Central memory CD8-positive, alpha-beta T cell (primary cell): ENCODE measurements around the gene NMT1.
A peak's percentile ranks its signal among the peaks of the same experiment; 100 is the strongest.

Source experiments
- ATAC-seq: fragments of 150-1000 bp; cut with Tn5 transposase; replicated peaks from 2 replicates; pipeline ENCODE4 v1.10.0; 2022; ENCODE audit warnings: mild to moderate bottlenecking, moderate FRiP score, moderate number of reproducible peaks; ENCODE audit not compliant: poor library complexity, severe bottlenecking; ENCODE audit errors: extremely low read depth
- DNase-seq, 2 donors: peaks; one replicate each; pipeline ENCODE4 v3.0.0; 2021; ENCODE audit warnings: low spot score in 2 of 2
- H3K27ac Mint-ChIP-seq: one replicate; pipeline ENCODE4 v1.8.0; 2022; ENCODE audit warnings: low read depth, mild to moderate bottlenecking, moderate library complexity, mixed read lengths
- H3K27me3 Mint-ChIP-seq: one replicate; pipeline ENCODE4 v1.8.0; 2022; ENCODE audit warnings: mixed read lengths
- H3K36me3 Mint-ChIP-seq: one replicate; pipeline ENCODE4 v1.8.0; 2022; ENCODE audit warnings: mild to moderate bottlenecking, moderate library complexity, mixed read lengths; ENCODE audit not compliant: insufficient read depth
- H3K4me1 Mint-ChIP-seq: one replicate; pipeline ENCODE4 v1.8.0; 2022; ENCODE audit warnings: mixed read lengths
- H3K4me3 Mint-ChIP-seq: one replicate; pipeline ENCODE4 v1.8.0; 2022; ENCODE audit warnings: mild to moderate bottlenecking, moderate library complexity, mixed read lengths
- H3K9me3 Mint-ChIP-seq: one replicate; pipeline ENCODE4 v1.8.0; 2022; ENCODE audit warnings: mixed read lengths

NMT1 gene

DNA sequence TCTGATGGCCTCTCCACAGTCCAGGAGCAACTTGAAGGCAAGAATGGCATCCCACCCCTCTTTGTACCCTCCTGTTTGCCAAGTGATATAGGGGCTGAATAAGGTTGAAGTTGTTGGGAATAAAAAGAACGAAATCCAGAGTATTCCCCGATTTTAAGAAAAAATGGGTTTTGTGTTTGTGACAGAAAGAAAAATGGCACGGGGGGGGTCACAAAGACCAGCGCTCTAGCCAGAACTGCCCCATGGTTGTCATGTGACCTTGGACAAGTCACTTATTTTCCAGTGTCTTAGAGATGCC is 85.4 kb downstream of the NMT1 start:
- peak overlapping the region; percentile 100 for H3K27ac Mint-ChIP-seq
- H3K9me3 Mint-ChIP-seq: no peaks in the 10 kb centered on the region
- no peaks in the 10 kb centered on the region for H3K27me3 Mint-ChIP-seq
- H3K4me1 Mint-ChIP-seq: peaks cover 47% of the 10 kb centered on the region
- H3K36me3 Mint-ChIP-seq: peaks cover 31% of the 10 kb centered on the region
- DNase-seq: no peak
- peak overlapping the region; percentile 95 for H3K4me3 Mint-ChIP-seq
- no peak for ATAC-seq

DNA sequence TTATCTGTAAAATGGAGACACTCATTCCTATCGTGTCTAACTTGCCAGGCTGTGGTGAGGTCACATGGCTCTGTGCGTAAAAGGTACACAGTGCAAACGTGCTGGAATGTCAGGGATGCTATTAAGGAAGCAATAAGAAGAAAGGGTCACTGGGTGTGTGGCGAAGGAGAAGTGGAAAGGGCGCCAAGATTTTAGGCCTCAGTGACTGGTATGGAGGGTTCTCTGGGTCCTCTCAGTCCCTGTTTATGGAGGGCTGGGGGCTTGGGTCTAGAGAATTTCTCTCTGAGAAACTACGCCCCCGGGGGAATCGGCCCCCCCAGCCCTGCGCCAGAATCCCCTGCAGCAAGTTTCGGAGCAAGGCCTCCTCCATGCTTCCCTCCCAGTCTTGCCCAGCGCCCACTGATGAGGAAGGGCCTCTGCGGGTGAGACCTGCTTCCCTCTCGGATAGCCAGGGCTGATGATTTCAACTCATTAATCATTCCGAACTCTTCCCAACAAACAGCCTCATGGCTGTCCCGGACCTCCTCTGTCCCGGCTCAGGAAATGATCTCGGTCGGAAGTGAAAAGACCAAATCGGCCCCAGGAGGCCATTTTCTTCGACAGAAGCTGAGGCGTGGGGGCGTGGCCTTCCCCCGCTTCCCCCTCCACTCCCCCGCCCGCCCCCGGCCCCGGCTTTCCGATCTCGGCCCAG is 85.9 kb downstream of the NMT1 start:
- H3K27ac Mint-ChIP-seq: peak overlapping the region; percentile 100
- H3K9me3 Mint-ChIP-seq: no peaks in the 10 kb centered on the region
- peaks cover 34% of the 10 kb centered on the region for H3K36me3 Mint-ChIP-seq
- ATAC-seq: peak; percentile 6
- H3K27me3 Mint-ChIP-seq: no peaks in the 10 kb centered on the region
- DNase-seq: peak in 1 of 2 donors; percentile 45
- peaks cover 50% of the 10 kb centered on the region for H3K4me1 Mint-ChIP-seq
- peak overlapping the region; percentile 95 for H3K4me3 Mint-ChIP-seq

DNA sequence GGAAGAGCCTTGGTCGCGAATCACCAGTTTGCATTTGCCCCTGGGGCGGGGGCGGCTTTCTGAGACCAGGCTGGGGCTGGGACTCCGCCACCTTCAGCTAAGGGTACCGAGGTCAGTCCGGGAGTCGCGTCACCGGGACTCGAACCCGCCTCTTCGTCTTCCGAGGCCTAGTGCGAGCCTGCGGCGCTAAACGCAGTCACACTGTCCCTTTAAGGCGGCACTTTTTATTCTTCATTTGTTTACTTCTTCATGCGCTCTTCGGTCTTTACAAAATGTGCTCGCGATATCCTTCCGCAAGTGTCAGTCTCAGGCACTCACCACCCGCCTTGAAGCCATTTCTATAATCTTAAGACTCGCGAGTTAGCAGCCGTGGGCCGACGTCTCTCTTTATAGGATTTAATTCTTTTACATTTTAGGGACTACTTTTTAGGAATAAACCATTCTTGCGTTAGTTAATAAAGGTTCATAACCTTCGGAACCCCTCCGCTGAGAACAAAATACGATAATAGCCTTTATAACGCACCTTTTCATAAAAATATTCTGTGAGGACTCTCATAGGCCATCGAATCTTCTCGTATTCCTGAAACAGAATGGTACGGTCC is 86.6 kb downstream of the NMT1 start:
- H3K4me1 Mint-ChIP-seq: peaks cover 50% of the 10 kb centered on the region
- H3K27me3 Mint-ChIP-seq: no peaks in the 10 kb centered on the region
- peak; percentile 60 to 74 for DNase-seq

DNA sequence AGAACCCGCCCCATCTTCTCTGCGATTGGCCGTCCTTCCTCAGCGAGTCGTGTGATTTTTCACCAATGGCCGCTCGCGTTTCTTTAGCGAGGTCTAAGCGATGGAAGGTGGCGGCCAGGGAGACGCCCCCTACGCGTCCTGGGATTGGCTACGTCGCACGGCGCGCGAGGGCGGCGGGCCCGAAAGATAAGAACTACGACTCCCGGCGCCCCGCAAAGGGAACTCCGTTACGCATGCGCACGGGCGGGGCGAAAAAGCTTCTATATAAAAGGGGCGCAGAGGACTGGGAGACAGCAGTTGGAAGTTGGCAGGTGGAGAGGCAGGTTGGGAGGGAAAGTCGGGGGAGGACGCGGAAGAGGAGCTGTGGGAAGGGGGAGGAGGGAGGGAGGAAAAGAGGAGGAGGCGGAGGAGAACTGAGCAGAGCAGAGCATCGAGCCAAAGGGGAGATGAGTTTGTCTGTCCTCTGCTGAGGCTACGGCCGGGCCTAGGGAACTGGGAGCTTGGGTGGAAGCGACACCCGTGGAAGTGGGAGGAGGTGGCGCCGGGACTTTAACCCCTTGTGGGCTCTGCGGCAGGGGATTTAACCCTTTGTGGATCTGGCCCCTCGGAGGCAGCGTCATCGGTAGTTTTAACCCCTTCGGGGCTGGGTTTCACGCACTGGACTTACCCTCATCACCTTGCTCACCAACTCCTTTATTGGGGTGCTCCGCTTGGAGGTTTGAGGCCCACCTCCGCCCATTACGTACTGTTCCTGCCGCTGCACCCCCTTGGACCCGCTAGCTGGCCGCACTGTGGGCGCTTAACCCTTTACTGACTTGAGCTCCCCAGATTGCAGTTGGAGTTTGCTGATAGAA is 87.3 kb downstream of the NMT1 start, which contains the start of gene HEXIM1:
HEXIM1 (plus strand) TSS at position 293 of the 854 bp plus-strand sequence. CDS start 716 bp downstream, outside the sequence.
- peaks cover 37% of the 10 kb centered on the region for H3K36me3 Mint-ChIP-seq
- peaks cover 50% of the 10 kb centered on the region for H3K4me1 Mint-ChIP-seq
- ATAC-seq (peak; percentile 83), DNase-seq (peak; percentile 98 to 99)
- H3K27me3 Mint-ChIP-seq: no peaks in the 10 kb centered on the region
- H3K9me3 Mint-ChIP-seq: no peaks in the 10 kb centered on the region
- H3K4me3 Mint-ChIP-seq: peak within 1 kb of the TSS; percentile 95
- peak within 1 kb of the TSS; percentile 100 for H3K27ac Mint-ChIP-seq

More for the DNA sequence above, 86.6 kb downstream of the NMT1 start:
- Mint-ChIP-seq H3K36me3 (peaks cover 36% of the 10 kb centered on the region), H3K9me3 (no peaks in the 10 kb centered on the region), H3K27ac (peak overlapping the region; percentile 100), H3K4me3 (peak overlapping the region; percentile 95)
- ATAC-seq: peak; percentile 40

DNA sequence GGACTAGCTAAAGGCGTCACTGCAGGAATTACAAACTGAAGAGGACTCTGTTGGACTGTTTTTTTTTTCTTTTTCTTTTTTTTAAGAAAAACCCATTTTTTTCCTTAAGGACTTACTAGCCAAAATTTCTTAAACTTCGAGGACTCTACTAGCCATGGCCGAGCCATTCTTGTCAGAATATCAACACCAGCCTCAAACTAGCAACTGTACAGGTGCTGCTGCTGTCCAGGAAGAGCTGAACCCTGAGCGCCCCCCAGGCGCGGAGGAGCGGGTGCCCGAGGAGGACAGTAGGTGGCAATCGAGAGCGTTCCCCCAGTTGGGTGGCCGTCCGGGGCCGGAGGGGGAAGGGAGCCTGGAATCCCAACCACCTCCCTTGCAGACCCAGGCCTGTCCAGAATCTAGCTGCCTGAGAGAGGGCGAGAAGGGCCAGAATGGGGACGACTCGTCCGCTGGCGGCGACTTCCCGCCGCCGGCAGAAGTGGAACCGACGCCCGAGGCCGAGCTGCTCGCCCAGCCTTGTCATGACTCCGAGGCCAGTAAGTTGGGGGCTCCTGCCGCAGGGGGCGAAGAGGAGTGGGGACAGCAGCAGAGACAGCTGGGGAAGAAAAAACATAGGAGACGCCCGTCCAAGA is 88.0 kb downstream of the NMT1 start:
- peak overlapping the region; percentile 100 for H3K27ac Mint-ChIP-seq
- H3K4me3 Mint-ChIP-seq: peak overlapping the region; percentile 95
- H3K36me3 Mint-ChIP-seq: peaks cover 37% of the 10 kb centered on the region
- peaks cover 50% of the 10 kb centered on the region for H3K4me1 Mint-ChIP-seq
- no peaks in the 10 kb centered on the region for H3K27me3 Mint-ChIP-seq
- H3K9me3 Mint-ChIP-seq: no peaks in the 10 kb centered on the region
- peak; percentile 22 for ATAC-seq
- peak; percentile 52 to 55 for DNase-seq

DNA sequence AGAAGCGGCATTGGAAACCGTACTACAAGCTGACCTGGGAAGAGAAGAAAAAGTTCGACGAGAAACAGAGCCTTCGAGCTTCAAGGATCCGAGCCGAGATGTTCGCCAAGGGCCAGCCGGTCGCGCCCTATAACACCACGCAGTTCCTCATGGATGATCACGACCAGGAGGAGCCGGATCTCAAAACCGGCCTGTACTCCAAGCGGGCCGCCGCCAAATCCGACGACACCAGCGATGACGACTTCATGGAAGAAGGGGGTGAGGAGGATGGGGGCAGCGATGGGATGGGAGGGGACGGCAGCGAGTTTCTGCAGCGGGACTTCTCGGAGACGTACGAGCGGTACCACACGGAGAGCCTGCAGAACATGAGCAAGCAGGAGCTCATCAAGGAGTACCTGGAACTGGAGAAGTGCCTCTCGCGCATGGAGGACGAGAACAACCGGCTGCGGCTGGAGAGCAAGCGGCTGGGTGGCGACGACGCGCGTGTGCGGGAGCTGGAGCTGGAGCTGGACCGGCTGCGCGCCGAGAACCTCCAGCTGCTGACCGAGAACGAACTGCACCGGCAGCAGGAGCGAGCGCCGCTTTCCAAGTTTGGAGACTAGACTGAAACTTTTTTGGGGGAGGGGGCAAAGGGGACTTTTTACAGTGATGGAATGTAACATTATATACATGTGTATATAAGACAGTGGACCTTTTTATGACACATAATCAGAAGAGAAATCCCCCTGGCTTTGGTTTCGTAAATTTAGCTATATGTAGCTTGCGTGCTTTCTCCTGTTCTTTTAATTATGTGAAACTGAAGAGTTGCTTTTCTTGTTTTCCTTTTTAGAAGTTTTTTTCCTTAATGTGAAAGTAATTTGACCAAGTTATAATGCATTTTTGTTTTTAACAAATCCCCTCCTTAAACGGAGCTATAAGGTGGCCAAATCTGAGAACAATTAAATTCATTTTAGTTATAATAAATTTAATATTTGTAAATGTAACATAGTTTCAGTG is 88.8 kb downstream of the NMT1 start:
- DNase-seq (no peak), ATAC-seq (no peak)
- peaks cover 38% of the 10 kb centered on the region for H3K36me3 Mint-ChIP-seq
- H3K9me3 Mint-ChIP-seq: no peaks in the 10 kb centered on the region
- H3K27ac Mint-ChIP-seq: peak overlapping the region; percentile 100
- peak overlapping the region; percentile 95 for H3K4me3 Mint-ChIP-seq
- H3K4me1 Mint-ChIP-seq: peaks cover 50% of the 10 kb centered on the region
- no peaks in the 10 kb centered on the region for H3K27me3 Mint-ChIP-seq

DNA sequence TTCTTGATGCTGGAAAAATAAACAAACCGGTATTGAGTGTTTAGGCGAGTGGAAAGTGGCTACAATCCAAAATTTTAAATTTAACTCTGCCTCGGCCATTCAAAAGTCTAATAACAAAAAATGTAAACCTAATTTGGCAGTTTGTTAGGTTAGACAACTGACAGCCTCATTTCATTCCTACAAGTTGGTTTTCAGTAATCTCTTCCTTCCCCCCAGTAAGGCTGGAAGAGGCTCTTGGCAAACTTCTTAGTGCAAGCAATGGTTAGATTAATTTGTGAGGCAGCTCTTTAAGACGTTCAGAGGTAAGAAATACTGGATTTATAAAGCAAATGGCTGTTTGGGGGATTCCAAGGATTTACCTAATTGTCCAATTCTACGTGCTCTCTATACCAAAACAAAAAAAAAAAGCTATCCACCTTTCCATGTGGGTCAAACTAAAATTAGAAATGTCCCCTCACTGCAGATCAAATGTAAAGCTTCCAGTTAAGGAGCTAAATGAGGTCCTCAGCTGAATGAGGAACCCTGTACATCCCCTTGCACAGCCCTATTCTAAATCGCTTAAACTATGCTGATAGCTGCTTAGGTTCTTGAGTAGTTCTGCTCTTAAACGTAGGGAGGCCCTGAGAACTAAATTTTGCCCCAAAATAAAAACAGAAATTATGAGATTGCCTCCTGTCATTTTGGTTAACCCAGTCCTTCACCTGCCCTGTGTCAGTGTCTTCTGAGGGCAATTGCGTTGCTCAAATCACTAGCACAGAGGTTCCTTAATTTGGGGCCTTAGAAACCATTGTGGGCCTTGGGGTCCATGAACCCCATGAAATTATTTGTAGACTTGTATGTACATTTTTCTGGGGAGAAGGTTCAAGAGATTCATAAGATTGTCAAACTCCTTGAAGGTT is 90.0 kb downstream of the NMT1 start:
- no peak for ATAC-seq

DNA sequence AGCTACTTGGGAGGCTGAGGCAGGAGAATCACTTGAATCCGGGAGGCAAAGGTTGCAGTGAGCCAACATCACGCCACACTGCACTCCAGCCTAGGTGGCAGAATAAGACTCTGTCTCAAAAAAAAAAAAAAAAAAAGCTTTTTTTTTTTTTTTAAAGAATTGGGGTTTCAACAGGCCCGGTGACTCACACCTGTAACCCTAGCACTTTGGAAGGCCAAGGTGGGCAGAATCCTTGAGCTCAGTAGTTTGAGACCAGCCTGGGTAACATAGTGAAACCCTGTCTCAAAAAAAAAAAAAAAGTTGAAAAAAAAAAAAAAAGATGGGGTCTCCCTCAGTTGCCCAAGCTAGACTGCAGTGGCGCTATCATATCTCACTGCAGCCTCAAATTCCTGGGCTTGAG is 93.9 kb downstream of the NMT1 start:
- no peak overlapping the region for H3K27ac Mint-ChIP-seq
- ATAC-seq (no peak), DNase-seq (no peak)
- H3K36me3 Mint-ChIP-seq: peaks cover 12% of the 10 kb centered on the region
- no peaks in the 10 kb centered on the region for H3K9me3 Mint-ChIP-seq
- no peak overlapping the region for H3K4me3 Mint-ChIP-seq
- H3K4me1 Mint-ChIP-seq: peaks cover 36% of the 10 kb centered on the region
- no peaks in the 10 kb centered on the region for H3K27me3 Mint-ChIP-seq

More for the DNA sequence above, 90.0 kb downstream of the NMT1 start:
- DNase-seq: no peak
- no peaks in the 10 kb centered on the region for H3K27me3 Mint-ChIP-seq
- no peaks in the 10 kb centered on the region for H3K9me3 Mint-ChIP-seq
- peaks cover 50% of the 10 kb centered on the region for H3K4me1 Mint-ChIP-seq
- H3K27ac Mint-ChIP-seq: peak overlapping the region; percentile 53
- peak overlapping the region; percentile 57 for H3K4me3 Mint-ChIP-seq
- peaks cover 37% of the 10 kb centered on the region for H3K36me3 Mint-ChIP-seq

DNA sequence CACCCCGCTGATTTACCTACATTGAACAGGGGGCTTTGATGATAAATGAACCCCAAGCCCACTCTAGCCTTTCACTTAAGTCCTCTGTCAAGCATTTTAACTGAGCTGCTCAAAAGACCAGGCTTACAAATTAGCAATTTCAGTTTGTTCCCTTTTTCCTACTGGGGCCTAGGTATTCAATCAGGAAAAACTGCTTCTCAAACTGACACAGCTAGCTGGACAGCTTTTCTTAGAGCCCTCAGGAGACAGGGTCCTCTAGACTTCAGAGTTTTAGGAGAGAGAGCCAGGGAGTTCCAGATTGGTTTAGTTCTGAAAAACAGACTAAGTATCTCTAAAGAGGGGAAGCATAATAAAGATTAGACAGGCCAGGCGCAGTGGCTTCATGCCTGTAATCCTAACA is 94.4 kb downstream of the NMT1 start:
- H3K36me3 Mint-ChIP-seq: peaks cover 14% of the 10 kb centered on the region
- ATAC-seq (no peak), DNase-seq (no peak)
- H3K4me1 Mint-ChIP-seq: peaks cover 38% of the 10 kb centered on the region
- H3K9me3 Mint-ChIP-seq: no peaks in the 10 kb centered on the region
- H3K4me3 Mint-ChIP-seq: no peak overlapping the region
- H3K27ac Mint-ChIP-seq: no peak overlapping the region
- H3K27me3 Mint-ChIP-seq: no peaks in the 10 kb centered on the region

DNA sequence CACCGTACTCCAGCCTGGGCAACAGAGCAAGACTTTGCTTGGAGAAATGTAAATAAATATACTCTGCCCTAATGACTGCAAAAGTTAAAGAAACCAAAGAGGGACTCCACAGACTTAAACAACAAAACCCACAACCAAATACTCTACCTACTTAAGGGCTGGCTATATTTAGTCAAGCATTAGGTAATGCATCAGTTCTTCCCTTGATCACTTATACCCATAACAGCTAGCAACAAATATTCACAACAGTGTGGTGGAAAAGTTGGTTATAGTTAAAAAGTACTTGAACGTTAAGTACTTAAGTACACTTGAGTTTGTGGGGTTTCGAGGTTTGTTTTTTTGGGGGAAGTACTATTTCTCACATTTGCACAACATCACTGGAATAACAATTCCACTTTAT is 95.1 kb downstream of the NMT1 start:
- H3K9me3 Mint-ChIP-seq: no peaks in the 10 kb centered on the region
- H3K27me3 Mint-ChIP-seq: no peaks in the 10 kb centered on the region
- no peak for ATAC-seq
- no peak for DNase-seq
- H3K36me3 Mint-ChIP-seq: peaks cover 16% of the 10 kb centered on the region
- H3K27ac Mint-ChIP-seq: no peak overlapping the region
- no peak overlapping the region for H3K4me3 Mint-ChIP-seq
- peaks cover 35% of the 10 kb centered on the region for H3K4me1 Mint-ChIP-seq
